GM10248 (cell line): ENCODE data around the gene CCDC97.

Experiments
- CTCF ChIA-PET: fragments of 300-600 bp; sonication (Branson Sonifier 250); formaldehyde crosslinking; extraction: SDS; loops from one replicate; lab custom pipeline; 2021; ENCODE audit warnings: antibody characterized with exemption; lab: Yijun Ruan, JAX
- POLR2A ChIA-PET: fragments of 350-650 bp; sonication (Branson Sonifier 250); formaldehyde crosslinking; extraction: SDS; loops from one replicate; lab custom pipeline; 2020; ENCODE audit warnings: antibody characterized with exemption; lab: Yijun Ruan, JAX
- DNase-seq: peaks from one replicate; pipeline ENCODE4 v3.0.0; 2012; ENCODE audit errors: extremely low spot score
- CTCF ChIP-seq: IDR thresholded peaks from 2 replicates; pipeline ENCODE4 v1.5.1; 2012; ENCODE audit warnings: mild to moderate bottlenecking, low read depth; ENCODE audit errors: extremely low read depth, missing control alignments, control extremely low read depth

CCDC97 gene

GRCh38 chr19:41265395-41266153 lies 44.4 kb upstream of the CCDC97 start:
- no peak for TF ChIP-seq CTCF
- DNase-seq, result peak; percentile 24
- ChIA-PET POLR2A (interaction anchor here (0.6 to 0.7 kb wide), 2 partner anchors 12 to 489 kb away, joined by 4 to 7 read pairs; no protein-coding TSS in a partner anchor), CTCF (interaction anchor here (0.7 to 1.5 kb wide), 4 partner anchors 24 to 43 kb away, joined by 3 to 6 read pairs (median 4); no protein-coding TSS in a partner anchor)

GRCh38 chr19:41269055-41269454 lies 40.9 kb upstream of the CCDC97 start:
- no peak for TF ChIP-seq CTCF
- no peak for DNase-seq
- ChIA-PET POLR2A (interaction anchor here (0.6 kb wide), 1 partner anchor 59 kb away, joined by 9 read pairs; no protein-coding TSS in a partner anchor), CTCF (interaction anchor here (1.5 to 1.6 kb wide), 2 partner anchors 10 to 27 kb away, joined by 3 to 4 read pairs; no protein-coding TSS in a partner anchor)

- CTCF ChIA-PET, result interaction anchor here (1.5 kb wide), 1 partner anchor 27 kb away, joined by 3 read pairs; no protein-coding TSS in a partner anchor
- POLR2A ChIA-PET, result interaction anchor here (0.6 kb wide), 1 partner anchor 9 kb away, joined by 3 read pairs; no protein-coding TSS in a partner anchor
- DNase-seq, result no peak
- TF ChIP-seq CTCF, result no peak
These were observed 40.4 kb upstream of the CCDC97 start for GRCh38 chr19:41269571-41269970.

- TF ChIP-seq CTCF, result no peak
- no peak for DNase-seq
- POLR2A ChIA-PET, result no interaction called here
- CTCF ChIA-PET, result interaction anchor here (0.6 to 1.0 kb wide), 2 partner anchors 11 to 35 kb away, joined by 3 to 6 read pairs; no protein-coding TSS in a partner anchor
These were observed 36.9 kb upstream of the CCDC97 start for GRCh38 chr19:41273076-41273475.

- POLR2A ChIA-PET, result no interaction called here
- CTCF ChIA-PET, result interaction anchor here (1.3 to 1.8 kb wide), 2 partner anchors 9 to 34 kb away, joined by 3 to 5 read pairs; no protein-coding TSS in a partner anchor
- no peak for DNase-seq
- TF ChIP-seq CTCF, result no peak
These were observed 35.2 kb upstream of the CCDC97 start for GRCh38 chr19:41274802-41275201.

GRCh38 chr19:41276231-41276630 lies 33.7 kb upstream of the CCDC97 start:
- ChIA-PET CTCF (interaction anchor here (1.6 kb wide), 2 partner anchors 13 to 33 kb away, joined by 4 to 5 read pairs; no protein-coding TSS in a partner anchor), POLR2A (no interaction called here)
- no peak for TF ChIP-seq CTCF

More at GRCh38 chr19:41276231-41276630, 33.7 kb upstream of the CCDC97 start:
- DNase-seq, result no peak
